Ovary (tissue), 9 donors: ENCODE results near the gene TEX19. TPM values are rescaled to one million over a fixed set of nuclear protein-coding genes. Genes with fewer than 3 reads are reported as not detected.

Experiments
- DNase-seq, 5 donors: peaks; one replicate each; pipeline ENCODE4 v3.0.0-alpha.2; 2019 to 2020
- H3K27ac ChIP-seq, 2 donors: fragments of 200-600 bp; one replicate each; pipeline versions ENCODE4 v1.5.1 to v1.8.0; 2019 to 2022
- H3K27me3 ChIP-seq: fragments of 200-600 bp; one replicate; pipeline ENCODE4 v1.8.0; 2022
- H3K36me3 ChIP-seq: fragments of 200-600 bp; sonication (generic); one replicate; pipeline ENCODE4 v1.5.1; 2019
- H3K4me1 ChIP-seq: one replicate; pipeline ENCODE4 v1.8.1; 2013; ENCODE audit warnings: mild to moderate bottlenecking, moderate library complexity; ENCODE audit not compliant: insufficient read depth
- H3K4me3 ChIP-seq: fragments of 200-600 bp; sonication (generic); one replicate; pipeline ENCODE4 v1.5.1; 2017
- H3K9me3 ChIP-seq, 2 donors: fragments of 200-600 bp in 1 of 2; sonication (generic) in 1 of 2; one replicate each; pipeline versions ENCODE4 v1.5.1 to v1.8.1; 2013 to 2019; ENCODE audit warnings: mild to moderate bottlenecking in 1 of 2, moderate library complexity in 1 of 2
- CTCF ChIP-seq, 3 donors: fragments of 450-650 bp in 2 of 3; fragments of 200-600 bp in 1 of 3; IDR thresholded peaks; one replicate each; pipeline versions ENCODE4 v1.5.1 to v1.8.0; 2016 to 2022; ENCODE audit warnings: antibody characterized with exemption in 3 of 3, mild to moderate bottlenecking in 1 of 3
- EP300 ChIP-seq: sonication (generic); formaldehyde crosslinking; IDR thresholded peaks from one replicate; pipeline ENCODE4 v1.6.1; 2017; ENCODE audit warnings: antibody characterized with exemption
- POLR2A ChIP-seq: fragments of 450-650 bp; IDR thresholded peaks from one replicate; pipeline ENCODE4 v1.6.1; 2017; ENCODE audit warnings: antibody characterized with exemption, mild to moderate bottlenecking, moderate library complexity
- WGBS, 3 donors: extraction: QIAGEN DNeasy Blood & Tissue Kit in 1 of 3; methylation state at CpG; one replicate each; pipeline versions ENCODE4 v1.1.5 to v1.1.7; 2013 to 2017; 5-methylcytosine and 5-hydroxymethylcytosine counted together
- intact Hi-C, 4 donors: fragments of 100-400 bp; cut with DNase I; formaldehyde crosslinking; loops; one replicate each; pipeline versions ENCODE4 v1.11.0 to v1.15.1; 2022 to 2023
- polyA plus RNA-seq, 2 donors: library from polyadenylated mRNA; stranded (reverse); fragments of 200-250 nt in 1 of 2; fragments of 350-450 nt in 1 of 2; fragmentation: Illumina TruSeq in 1 of 2; extraction: RNeasy Lipid Tissue Mini Kit (QIAGEN cat#74804) in 1 of 2; gene quantifications; one replicate each; pipeline ENCODE4 v1.2.3, GENCODE V29; 2013 to 2014
- total RNA-seq, 7 donors: library from RNA; depleted of rRNA in 2 of 7; stranded (reverse); fragments of >200 nt in 2 of 7; fragmentation: NEBNext Ultra II Directional in 3 of 7; extraction: Animal tissue kit (Norgen Biotek cat#: 25700) in 3 of 7; gene quantifications; one replicate each; pipeline versions ENCODE4 v1.1.0 to v1.2.4, GENCODE V29; 2016 to 2023
- donor health status: DM: no; HTN: no; CAD: no; lungs with moderate emphysema.
- donor health status: DM: no; HTN: no; CAD: no.
- donor health status: Bipolar disorder and iron deficiency.
- donor health status: DM: yes; HTN: yes; CAD: no.
- donor health status: DM: no; HTN: no; CAD: no.
- donor health status: DM: yes; HTN: yes; CAD: no.

TEX19 gene
- total and polyA plus RNA-seq, 9 donors, result not detected

- intact Hi-C loops, result no loop called here
- Histone ChIP-seq H3K4me3 (no peak overlapping the region), H3K9me3 (no peaks in the 10 kb centered on the region), H3K27ac (no peak overlapping the region), H3K36me3 (no peaks in the 10 kb centered on the region), H3K27me3 (no peaks in the 10 kb centered on the region), H3K4me1 (peaks cover 3% of the 10 kb centered on the region)
- TF ChIP-seq CTCF (IDR thresholded peaks at IDR 0.05), result no peak
- TF ChIP-seq POLR2A, result no peak
- no peak for TF ChIP-seq EP300
- DNase-seq, result no peak
- WGBS, 3 donors, result 80 to 87% (median 86%) methylated on average over 28 of the region's 28 CpGs
Observed at GRCh38 chr17:82313195-82314011, 45.6 kb upstream of the TEX19 start.

GRCh38 chr17:82314012-82314726 lies 44.9 kb upstream of the TEX19 start:
- Histone ChIP-seq H3K27me3 (no peaks in the 10 kb centered on the region), H3K4me3 (no peak overlapping the region), H3K36me3 (no peaks in the 10 kb centered on the region), H3K9me3 (no peaks in the 10 kb centered on the region), H3K27ac (no peak overlapping the region), H3K4me1 (peaks cover 2% of the 10 kb centered on the region)
- WGBS, 3 donors, result 43 to 54% (median 53%) methylated on average over 23 to 27 of the region's 27 CpGs
- intact Hi-C loops, result no loop called here
- no peak for DNase-seq
- no peak for TF ChIP-seq EP300
- no peak for TF ChIP-seq CTCF (IDR thresholded peaks at IDR 0.05)
- no peak for TF ChIP-seq POLR2A

- H3K27me3 ChIP-seq, result no peaks in the 10 kb centered on the region
- H3K9me3 ChIP-seq, result no peaks in the 10 kb centered on the region
- 6 to 14% (median 8%) methylated on average over 32 of the region's 32 CpGs for WGBS, 3 donors
- DNase-seq, result no peak
- no peak overlapping the region for H3K4me3 ChIP-seq
- intact Hi-C loops, result no loop called here
- TF ChIP-seq CTCF (IDR thresholded peaks at IDR 0.05), result no peak
- H3K4me1 ChIP-seq, result peaks cover 1% of the 10 kb centered on the region
- no peak overlapping the region for H3K27ac ChIP-seq
- H3K36me3 ChIP-seq, result no peaks in the 10 kb centered on the region
Observed at GRCh38 chr17:82314727-82315605, 44.1 kb upstream of the TEX19 start.

GRCh38 chr17:82315703-82316358 lies 43.2 kb upstream of the TEX19 start:
- H3K4me1 ChIP-seq, result peaks cover 1% of the 10 kb centered on the region
- intact Hi-C loops, result no loop called here
- no peak overlapping the region for H3K27ac ChIP-seq
- WGBS, 3 donors, result 9 to 11% (median 10%) methylated on average over 34 to 36 of the region's 36 CpGs
- TF ChIP-seq EP300 (no peak), POLR2A (no peak), CTCF (IDR thresholded peaks at IDR 0.05) (no peak)
- DNase-seq, result no peak
- no peaks in the 10 kb centered on the region for H3K9me3 ChIP-seq
- H3K27me3 ChIP-seq, result no peaks in the 10 kb centered on the region
- H3K4me3 ChIP-seq, result no peak overlapping the region
- no peaks in the 10 kb centered on the region for H3K36me3 ChIP-seq
